Neural cell (in vitro differentiated cells): ENCODE measurements around the gene RPL28. TPM values are rescaled to one million over a fixed set of nuclear protein-coding genes. Genes with fewer than 3 reads are reported as not detected.

Source experiments
- H2AFZ ChIP-seq: fragments of 200-600, 300-800 bp; sonication (generic), shearing (Covaris generic); 2 replicates; pipeline ENCODE4 v1.6.0; 2014; ENCODE audit warnings: low read depth, mild to moderate bottlenecking, antibody characterized with exemption, low read length, moderate library complexity
- H3F3A ChIP-seq: fragments of 200-600 bp; shearing (Covaris generic); 2 replicates; pipeline ENCODE4 v1.6.1; 2016; ENCODE audit warnings: mild to moderate bottlenecking, moderate library complexity, mixed read lengths, antibody characterized with exemption, low read length; ENCODE audit not compliant: insufficient read depth, poor library complexity, severe bottlenecking
- H3K27ac ChIP-seq: fragments of 200-600, 300-800 bp; sonication (generic), shearing (Covaris generic); 2 replicates; pipeline ENCODE4 v1.5.1; 2014; ENCODE audit warnings: mild to moderate bottlenecking, low read length, moderate library complexity
- H3K27me3 ChIP-seq: fragments of 300-800, 200-600 bp; sonication (generic), shearing (Covaris generic); 2 replicates; pipeline ENCODE4 v1.6.0; 2014; ENCODE audit warnings: mild to moderate bottlenecking, low read depth, low read length, moderate library complexity; ENCODE audit not compliant: insufficient read depth
- H3K36me3 ChIP-seq: fragments of 300-800, 200-600 bp; sonication (generic), shearing (Covaris generic); 2 replicates; pipeline ENCODE4 v1.5.1; 2014; ENCODE audit warnings: mild to moderate bottlenecking, antibody characterized with exemption, low read length, moderate library complexity; ENCODE audit not compliant: insufficient read depth
- H3K4me2 ChIP-seq: fragments of 300-800, 200-600 bp; sonication (generic), shearing (Covaris generic); 2 replicates; pipeline ENCODE4 v1.6.0; 2014; ENCODE audit warnings: mild to moderate bottlenecking, low read length
- H3K4me3 ChIP-seq: fragments of 300-800, 200-600 bp; sonication (generic), shearing (Covaris generic); 2 replicates; pipeline ENCODE4 v1.5.1; 2014; ENCODE audit warnings: mild to moderate bottlenecking, low read length, moderate library complexity
- H3K79me2 ChIP-seq: fragments of 200-600 bp; shearing (Covaris generic); replicated peaks from 2 replicates; pipeline ENCODE4 v1.6.0; 2014; ENCODE audit warnings: mild to moderate bottlenecking, low read length, moderate library complexity; ENCODE audit not compliant: insufficient read depth
- H3K9ac ChIP-seq: fragments of 300-800, 200-600 bp; sonication (generic), shearing (Covaris generic); 2 replicates; pipeline ENCODE4 v1.6.1; 2016; ENCODE audit warnings: mild to moderate bottlenecking, low read length, mixed read lengths
- H3K9me2 ChIP-seq: fragments of 200-600 bp; shearing (Covaris generic); 2 replicates; pipeline ENCODE4 v1.6.1; 2016; ENCODE audit warnings: mild to moderate bottlenecking, low read length, mixed read lengths; ENCODE audit not compliant: insufficient read depth
- H3K9me3 ChIP-seq: fragments of 200-600, 300-800 bp; sonication (generic), shearing (Covaris generic); 2 replicates; pipeline ENCODE4 v1.6.1; 2016; ENCODE audit warnings: mild to moderate bottlenecking, mixed run types, low read length, moderate library complexity, mixed read lengths
- H4K20me1 ChIP-seq: fragments of 200-600 bp; shearing (Covaris generic); 2 replicates; pipeline ENCODE4 v1.6.1; 2016; ENCODE audit warnings: mild to moderate bottlenecking, mixed run types; ENCODE audit not compliant: insufficient read depth
- EP300 ChIP-seq: fragments of 450-650 bp; conservative IDR thresholded peaks from 2 replicates; pipeline ENCODE4 v1.6.1; 2014; ENCODE audit warnings: antibody characterized with exemption, mild to moderate bottlenecking, moderate library complexity; ENCODE audit not compliant: poor library complexity, severe bottlenecking
- EZH2 ChIP-seq: fragments of 200-600, 300-800 bp; shearing (Covaris generic), sonication (generic); IDR thresholded peaks from 2 replicates; pipeline ENCODE4 v1.6.1; 2014; ENCODE audit warnings: antibody characterized with exemption, low read length, borderline replicate concordance, mild to moderate bottlenecking; ENCODE audit not compliant: insufficient read depth, poor library complexity, severe bottlenecking
- MXI1 ChIP-seq: fragments of 450-650 bp; conservative IDR thresholded peaks from 2 replicates; pipeline ENCODE4 v1.6.1; 2014; ENCODE audit warnings: antibody characterized with exemption, mild to moderate bottlenecking; ENCODE audit not compliant: poor library complexity, severe bottlenecking
- POLR2AphosphoS5 ChIP-seq: IDR thresholded peaks from 2 replicates; pipeline ENCODE4 v1.6.1; 2012
- RAD21 ChIP-seq: fragments of 450-650 bp; conservative IDR thresholded peaks from 2 replicates; pipeline ENCODE4 v1.6.1; 2014; ENCODE audit warnings: antibody characterized with exemption, mild to moderate bottlenecking, moderate library complexity
- SMC3 ChIP-seq: fragments of 450-650 bp; conservative IDR thresholded peaks from 2 replicates; pipeline ENCODE4 v1.6.1; 2014; ENCODE audit warnings: antibody characterized with exemption, mild to moderate bottlenecking, moderate library complexity; ENCODE audit not compliant: poor library complexity
- TAF1 ChIP-seq: IDR thresholded peaks from 2 replicates; pipeline ENCODE4 v1.6.1; 2012; ENCODE audit warnings: low read depth
- polyA plus RNA-seq: library from polyadenylated mRNA; depleted of rRNA; stranded (reverse); fragments of >200 nt; gene quantifications from 2 replicates; pipeline ENCODE4 v1.2.3, GENCODE V29; 2014
- TF ChIP-seq, protein P1 (sequence below): fragments of 450-650 bp; IDR thresholded peaks from 2 replicates; pipeline ENCODE4 v1.5.1; 2014; ENCODE audit warnings: antibody characterized with exemption, mild to moderate bottlenecking, moderate library complexity; ENCODE audit not compliant: poor library complexity, severe bottlenecking
- TF ChIP-seq, protein P2 (sequence below): IDR thresholded peaks from 2 replicates; pipeline ENCODE4 v1.6.1; 2012; ENCODE audit warnings: borderline replicate concordance

RPL28 gene
- polyA plus RNA-seq, 1 donor from 2014 or later, result 195 TPM

DNA sequence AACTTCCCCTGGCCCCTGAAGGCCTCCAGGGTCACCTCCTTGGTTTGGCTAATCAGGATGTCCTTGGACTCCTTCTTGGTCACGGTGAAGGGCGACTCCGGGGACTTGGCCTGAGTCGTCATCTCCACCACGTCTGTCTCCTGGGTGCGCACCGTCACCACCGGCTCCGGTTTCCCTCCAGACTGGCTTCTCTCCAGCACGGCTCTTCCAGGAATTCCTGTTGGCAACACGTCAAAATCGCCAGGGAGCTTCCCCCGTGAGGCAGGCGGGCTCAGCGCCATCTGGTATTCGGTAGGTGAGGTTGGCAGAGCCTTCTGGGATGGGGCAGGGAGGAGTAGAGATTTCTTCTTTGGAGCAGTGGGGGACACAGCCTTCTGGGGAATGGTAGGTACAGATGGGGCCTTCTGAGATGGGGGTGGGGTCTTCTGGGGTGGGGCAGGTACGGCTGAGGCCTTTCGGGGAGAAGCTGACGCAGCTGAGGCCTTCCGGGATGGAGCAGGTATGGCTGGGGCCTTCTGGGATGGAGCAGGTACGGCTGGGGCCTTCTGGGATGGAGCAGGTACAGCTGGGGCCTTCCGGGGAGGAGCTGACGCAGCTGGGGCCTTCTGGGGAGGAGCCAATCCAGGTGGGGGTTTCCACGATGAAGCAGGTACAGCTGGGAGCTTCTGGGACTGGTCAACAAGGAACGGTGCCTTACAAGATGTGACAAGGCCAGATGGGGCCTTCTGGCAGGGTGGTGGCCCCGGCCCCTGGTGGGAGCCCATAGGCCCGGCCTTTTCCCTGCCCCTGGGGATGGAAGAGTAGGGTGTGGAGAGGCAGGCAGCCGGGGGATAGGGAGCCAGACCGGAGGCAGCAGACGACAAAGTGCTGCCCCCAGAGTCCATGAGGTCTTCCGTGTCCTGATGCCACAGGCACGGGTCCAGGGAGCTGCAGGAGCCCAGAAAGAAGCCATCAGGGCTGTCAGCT is 26.5 kb upstream of the RPL28 start:
- no peak overlapping the region for H3K9ac ChIP-seq
- H3K9me3 ChIP-seq, result no peaks in the 10 kb centered on the region
- no peaks in the 10 kb centered on the region for H4K20me1 ChIP-seq
- H3K27me3 ChIP-seq, result peaks cover 23% of the 10 kb centered on the region
- TF ChIP-seq SMC3 (no peak), EZH2 (no peak), EP300 (no peak), POLR2AphosphoS5 (no peak), TAF1 (no peak), MXI1 (no peak), RAD21 (no peak)
- TF ChIP-seq, protein P1, sequence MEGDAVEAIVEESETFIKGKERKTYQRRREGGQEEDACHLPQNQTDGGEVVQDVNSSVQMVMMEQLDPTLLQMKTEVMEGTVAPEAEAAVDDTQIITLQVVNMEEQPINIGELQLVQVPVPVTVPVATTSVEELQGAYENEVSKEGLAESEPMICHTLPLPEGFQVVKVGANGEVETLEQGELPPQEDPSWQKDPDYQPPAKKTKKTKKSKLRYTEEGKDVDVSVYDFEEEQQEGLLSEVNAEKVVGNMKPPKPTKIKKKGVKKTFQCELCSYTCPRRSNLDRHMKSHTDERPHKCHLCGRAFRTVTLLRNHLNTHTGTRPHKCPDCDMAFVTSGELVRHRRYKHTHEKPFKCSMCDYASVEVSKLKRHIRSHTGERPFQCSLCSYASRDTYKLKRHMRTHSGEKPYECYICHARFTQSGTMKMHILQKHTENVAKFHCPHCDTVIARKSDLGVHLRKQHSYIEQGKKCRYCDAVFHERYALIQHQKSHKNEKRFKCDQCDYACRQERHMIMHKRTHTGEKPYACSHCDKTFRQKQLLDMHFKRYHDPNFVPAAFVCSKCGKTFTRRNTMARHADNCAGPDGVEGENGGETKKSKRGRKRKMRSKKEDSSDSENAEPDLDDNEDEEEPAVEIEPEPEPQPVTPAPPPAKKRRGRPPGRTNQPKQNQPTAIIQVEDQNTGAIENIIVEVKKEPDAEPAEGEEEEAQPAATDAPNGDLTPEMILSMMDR, result no peak
- TF ChIP-seq, protein P2, sequence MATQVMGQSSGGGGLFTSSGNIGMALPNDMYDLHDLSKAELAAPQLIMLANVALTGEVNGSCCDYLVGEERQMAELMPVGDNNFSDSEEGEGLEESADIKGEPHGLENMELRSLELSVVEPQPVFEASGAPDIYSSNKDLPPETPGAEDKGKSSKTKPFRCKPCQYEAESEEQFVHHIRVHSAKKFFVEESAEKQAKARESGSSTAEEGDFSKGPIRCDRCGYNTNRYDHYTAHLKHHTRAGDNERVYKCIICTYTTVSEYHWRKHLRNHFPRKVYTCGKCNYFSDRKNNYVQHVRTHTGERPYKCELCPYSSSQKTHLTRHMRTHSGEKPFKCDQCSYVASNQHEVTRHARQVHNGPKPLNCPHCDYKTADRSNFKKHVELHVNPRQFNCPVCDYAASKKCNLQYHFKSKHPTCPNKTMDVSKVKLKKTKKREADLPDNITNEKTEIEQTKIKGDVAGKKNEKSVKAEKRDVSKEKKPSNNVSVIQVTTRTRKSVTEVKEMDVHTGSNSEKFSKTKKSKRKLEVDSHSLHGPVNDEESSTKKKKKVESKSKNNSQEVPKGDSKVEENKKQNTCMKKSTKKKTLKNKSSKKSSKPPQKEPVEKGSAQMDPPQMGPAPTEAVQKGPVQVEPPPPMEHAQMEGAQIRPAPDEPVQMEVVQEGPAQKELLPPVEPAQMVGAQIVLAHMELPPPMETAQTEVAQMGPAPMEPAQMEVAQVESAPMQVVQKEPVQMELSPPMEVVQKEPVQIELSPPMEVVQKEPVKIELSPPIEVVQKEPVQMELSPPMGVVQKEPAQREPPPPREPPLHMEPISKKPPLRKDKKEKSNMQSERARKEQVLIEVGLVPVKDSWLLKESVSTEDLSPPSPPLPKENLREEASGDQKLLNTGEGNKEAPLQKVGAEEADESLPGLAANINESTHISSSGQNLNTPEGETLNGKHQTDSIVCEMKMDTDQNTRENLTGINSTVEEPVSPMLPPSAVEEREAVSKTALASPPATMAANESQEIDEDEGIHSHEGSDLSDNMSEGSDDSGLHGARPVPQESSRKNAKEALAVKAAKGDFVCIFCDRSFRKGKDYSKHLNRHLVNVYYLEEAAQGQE, result no peak
- no peaks in the 10 kb centered on the region for H3K36me3 ChIP-seq
- no peak overlapping the region for H3K27ac ChIP-seq
- no peak overlapping the region for H2AFZ ChIP-seq
- H3F3A ChIP-seq, result no peaks in the 10 kb centered on the region
- no peaks in the 10 kb centered on the region for H3K79me2 ChIP-seq
- H3K4me3 ChIP-seq, result no peak overlapping the region
- no peak overlapping the region for H3K4me2 ChIP-seq
- no peaks in the 10 kb centered on the region for H3K9me2 ChIP-seq

DNA sequence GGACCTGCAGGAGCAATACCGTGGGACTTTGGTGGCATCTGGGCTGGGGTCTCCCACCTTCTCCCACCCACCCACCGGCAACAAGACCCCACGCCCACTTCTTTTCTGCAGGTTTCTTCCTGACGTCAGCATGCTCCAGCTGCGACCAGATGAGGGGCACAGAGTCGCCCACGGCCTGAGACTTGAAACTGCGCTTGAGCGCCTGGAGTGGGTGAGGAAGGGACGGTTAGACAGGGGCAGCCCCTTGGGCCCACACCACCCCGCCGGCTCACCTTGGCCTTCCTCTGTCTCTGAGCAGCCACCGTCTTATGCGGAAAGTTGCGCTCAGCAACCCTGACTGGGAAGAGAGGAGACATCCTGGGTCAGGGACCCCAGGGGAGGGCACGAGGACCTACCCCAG is 24.8 kb upstream of the RPL28 start:
- Histone ChIP-seq H3K27me3 (peaks cover 7% of the 10 kb centered on the region), H3K36me3 (no peaks in the 10 kb centered on the region), H3K9me3 (no peaks in the 10 kb centered on the region), H3K79me2 (no peaks in the 10 kb centered on the region), H2AFZ (no peak overlapping the region), H3K4me2 (no peak overlapping the region), H3K4me3 (no peak overlapping the region), H3K27ac (no peak overlapping the region), H4K20me1 (no peaks in the 10 kb centered on the region), H3F3A (no peaks in the 10 kb centered on the region), H3K9ac (no peak overlapping the region), H3K9me2 (no peaks in the 10 kb centered on the region)
- TF ChIP-seq MXI1, result no peak
- TF ChIP-seq, protein P1, result no peak
- no peak for TF ChIP-seq TAF1
- TF ChIP-seq EZH2, result no peak
- TF ChIP-seq, protein P2, result no peak
- TF ChIP-seq SMC3, result no peak
- no peak for TF ChIP-seq RAD21
- no peak for TF ChIP-seq POLR2AphosphoS5
- no peak for TF ChIP-seq EP300
